Measurements from ENCODE around the gene DIO3. TPM values are rescaled to one million over a fixed set of nuclear protein-coding genes. Genes with fewer than 3 reads are reported as not detected.

DIO3 gene
- total and polyA plus RNA-seq, 2 of the 4 experiments (the other 2 are of a cell fraction) = not detected

- Histone ChIP-seq H4K20me1 (ENCODE audit: insufficient read depth, low read length) (no peaks in the 10 kb centered on the region), H2BK120ac (ENCODE audit: low read depth, low read length) (no peak overlapping the region), H3K18ac (ENCODE audit: low read depth, low read length) (no peak overlapping the region), H2AFZ (replicated peaks; ENCODE audit: low read length, poor library complexity) (no peak overlapping the region), H2BK20ac (ENCODE audit: low read depth, low read length) (no peak overlapping the region), H2AK9ac (replicated peaks; ENCODE audit: low read depth, low read length, poor library complexity) (peak overlapping the region; percentile 65), H3K4ac (ENCODE audit: low read depth, low read length) (no peak overlapping the region), H3K23ac (ENCODE audit: low read depth, low read length) (no peak overlapping the region), H3K4me3 (ENCODE audit: insufficient read depth, low read depth, low read length) (no peak overlapping the region), H3K27ac (ENCODE audit: insufficient read depth, low read length) (no peak overlapping the region), H3K4me2 (ENCODE audit: low read depth, low read length) (no peak overlapping the region), H2BK15ac (ENCODE audit: low read depth, low read length) (no peak overlapping the region), H4K5ac (ENCODE audit: low read depth, low read length) (no peak overlapping the region), H3K9ac (ENCODE audit: low read depth, low read length) (no peak overlapping the region), H3K36me3 (ENCODE audit: control insufficient read depth, insufficient read depth, low read length) (no peaks in the 10 kb centered on the region), H4K91ac (ENCODE audit: insufficient read depth, low read depth, low read length) (no peak overlapping the region), H3K27me3 (ENCODE audit: control insufficient read depth, insufficient read depth, low read length) (peaks cover 16% of the 10 kb centered on the region), H2BK5ac (ENCODE audit: low read depth, low read length, poor library complexity, severe bottlenecking) (no peak overlapping the region), H2AK5ac (ENCODE audit: low read depth, low read length) (no peak overlapping the region), H3K9me1 (ENCODE audit: insufficient read depth, low read length) (no peaks in the 10 kb centered on the region), H3K4me1 (ENCODE audit: control insufficient read depth, insufficient read depth, low read length) (no peaks in the 10 kb centered on the region), H3K56ac (ENCODE audit: extremely low read depth, insufficient read depth, low read length) (no peak overlapping the region), H3K9me3 (ENCODE audit: control insufficient read depth, insufficient read depth, low read length) (no peaks in the 10 kb centered on the region), H3K14ac (replicated peaks; ENCODE audit: low read depth, low read length) (no peak overlapping the region), H3K79me1 (ENCODE audit: low read depth in 1 of 2, low read length in 2 of 2) (no peaks in the 10 kb centered on the region), H4K8ac (ENCODE audit: low read depth in 2 of 2, low read length in 2 of 2) (no peak overlapping the region)
- POLR2A ChIA-PET (ENCODE audit: unreplicated experiment) = no interaction called here
- 58% methylated on average over 5 of the region's 11 CpGs; no CpG with 5 or more reads in 1 of the 2 experiments for WGBS, 2 experiments (ENCODE audit: extremely low coverage in 2 of 2, insufficient read length in 1 of 2)
- dilution Hi-C loops (cut with HindIII; ENCODE audit: low sequenced_read_pairs, unreplicated experiment) = no loop called here
- TF ChIP-seq POLR2A (IDR thresholded peaks at IDR 0.05; ENCODE audit: low read depth, low read length) (no peak), CHD1 (IDR thresholded peaks at IDR 0.05; ENCODE audit: low read depth, low read length) (no peak), BHLHE40 (IDR thresholded peaks at IDR 0.05; ENCODE audit: low read depth, low read length) (no peak), MXI1 (IDR thresholded peaks at IDR 0.05; ENCODE audit: borderline replicate concordance, low read depth, low read length) (no peak), RAD21 (IDR thresholded peaks at IDR 0.05; ENCODE audit: low read length) (no peak), MAFK (IDR thresholded peaks at IDR 0.05; ENCODE audit: low read depth, low read length) (no peak), NFE2L2 (IDR thresholded peaks at IDR 0.05; ENCODE audit: low read depth, low read length) (no peak), CEBPB (IDR thresholded peaks at IDR 0.05; ENCODE audit: low read depth, low read length) (peak; percentile 49; the same call in 1 of the 2 replicates)
- CTCF ChIA-PET = no interaction called here
- intact Hi-C loops (cut with micrococcal nuclease) = no loop called here
- in situ Hi-C loops (cut with MboI; ENCODE audit: low sequenced_read_pairs) = no loop called here
- ATAC-seq (ENCODE audit: low read depth) = no peak
- DNase-seq = no peak
- BruUV-seq (replicated peaks) = no TSS peak
These were observed 43.9 kb downstream of the DIO3 start for GRCh38 chr14:101604935-101605780.

All from IMR-90 (cell line).